ENCODE measurements around the gene SLC24A1. TPM values are rescaled to one million over a fixed set of nuclear protein-coding genes. Genes with fewer than 3 reads are reported as not detected.

SLC24A1 gene
- total RNA-seq, 3 donors from 2014 or later = 6.5 to 10.3 (median 8.4) TPM

GRCh38 chr15:65641768-65642475 lies 20.2 kb downstream of the SLC24A1 start:
- ATAC-seq (no peak), DNase-seq (no peak)
- intact Hi-C loops (cut with DNase I, micrococcal nuclease) = no loop called here
- H3K4me3 ChIP-seq = no peak overlapping the region
- H3K36me3 ChIP-seq (ENCODE audit: low read depth) = no peaks in the 10 kb centered on the region
- H3K9me3 ChIP-seq = no peaks in the 10 kb centered on the region
- H3K4me1 ChIP-seq (ENCODE audit: low read depth) = no peaks in the 10 kb centered on the region
- no peak for TF ChIP-seq CTCF (IDR thresholded peaks at IDR 0.05)

- TF ChIP-seq CTCF (IDR thresholded peaks at IDR 0.05) = no peak
- H3K36me3 ChIP-seq (ENCODE audit: low read depth) = no peaks in the 10 kb centered on the region
- DNase-seq (peak in 2 of 3 donors; percentile 36 to 50), ATAC-seq (peak; percentile 79)
- no peaks in the 10 kb centered on the region for H3K4me1 ChIP-seq (ENCODE audit: low read depth)
- intact Hi-C loops (cut with DNase I, micrococcal nuclease) = no loop called here
- H3K9me3 ChIP-seq = no peaks in the 10 kb centered on the region
- H3K4me3 ChIP-seq = no peak overlapping the region
Observed at GRCh38 chr15:65642594-65642993, 20.9 kb downstream of the SLC24A1 start.

- Histone ChIP-seq H3K4me1 (ENCODE audit: low read depth) (no peaks in the 10 kb centered on the region), H3K4me3 (no peak overlapping the region), H3K9me3 (no peaks in the 10 kb centered on the region), H3K36me3 (ENCODE audit: low read depth) (no peaks in the 10 kb centered on the region)
- no peak for TF ChIP-seq CTCF (IDR thresholded peaks at IDR 0.05)
- DNase-seq (no peak), ATAC-seq (no peak)
- intact Hi-C loops (cut with DNase I, micrococcal nuclease) = no loop called here
Observed at GRCh38 chr15:65644282-65644681, 22.5 kb downstream of the SLC24A1 start.

GRCh38 chr15:65645392-65645791 lies 23.7 kb downstream of the SLC24A1 start:
- TF ChIP-seq CTCF (IDR thresholded peaks at IDR 0.05) = no peak
- intact Hi-C loops (cut with DNase I, micrococcal nuclease) = no loop called here
- no peaks in the 10 kb centered on the region for H3K36me3 ChIP-seq (ENCODE audit: low read depth)
- DNase-seq (no peak), ATAC-seq (no peak)
- H3K4me3 ChIP-seq = no peak overlapping the region
- no peaks in the 10 kb centered on the region for H3K4me1 ChIP-seq (ENCODE audit: low read depth)
- H3K9me3 ChIP-seq = no peaks in the 10 kb centered on the region

GRCh38 chr15:65646486-65646885 lies 24.7 kb downstream of the SLC24A1 start:
- intact Hi-C loops (cut with DNase I, micrococcal nuclease) = no loop called here
- no peak for ATAC-seq
- Histone ChIP-seq H3K9me3 (no peaks in the 10 kb centered on the region), H3K4me1 (ENCODE audit: low read depth) (no peaks in the 10 kb centered on the region), H3K4me3 (no peak overlapping the region), H3K36me3 (ENCODE audit: low read depth) (no peaks in the 10 kb centered on the region)
- no peak for TF ChIP-seq CTCF (IDR thresholded peaks at IDR 0.05)
- DNase-seq = no peak
